T-cell (primary cell): ENCODE results near the gene DNASE1. TPM values are rescaled to one million over a fixed set of nuclear protein-coding genes. Genes with fewer than 3 reads are reported as not detected.

Experiments used
- ATAC-seq, 4 experiments: fragments of 200-7000 bp in 3 of 4; fragments of 150-1000 bp in 1 of 4; cut with Tn5 transposase; replicated peaks in 1 of 4; 1 replicate in 3 of 4; 2 replicates in 1 of 4; pipeline ENCODE4 v1.10.0; 2021; ENCODE audit warnings: moderate library complexity in 3 of 4, mild to moderate bottlenecking in 2 of 4, moderate number of reproducible peaks in 1 of 4
- CTCF ChIA-PET, 2 donors: fragments of 300-600 bp; sonication (Branson Sonifier 250); formaldehyde crosslinking; loops; one replicate each; lab custom pipeline; 2022; ENCODE audit warnings: antibody characterized with exemption in 2 of 2; lab: Charles Lee
- POLR2A ChIA-PET, 2 donors: fragments of 300-600 bp; sonication (Branson Sonifier 250); formaldehyde crosslinking; loops; one replicate each; lab custom pipeline; 2022; ENCODE audit warnings: antibody characterized with exemption in 2 of 2; lab: Charles Lee
- DNase-seq, 35 experiments: peaks; one replicate each; pipeline versions ENCODE4 v3.0.0 to v3.0.0-alpha.2; 2013 to 2023
- H3K27ac ChIP-seq: one replicate; pipeline ENCODE4 v1.5.1; 2013; ENCODE audit warnings: low read length
- H3K27me3 ChIP-seq, 2 experiments: replicated peaks in 1 of 2; 1 replicate in 1 of 2; 2 replicates in 1 of 2; pipeline versions ENCODE4 v1.6.1 to v1.7.0; 2013; ENCODE audit warnings: low read length in 1 of 2, mixed read lengths in 1 of 2; ENCODE audit not compliant: control insufficient read depth in 2 of 2, insufficient read depth in 2 of 2; ENCODE audit errors: extremely low read depth in 1 of 2
- H3K36me3 ChIP-seq, 2 donors: 1 replicate in 1 of 2; 2 replicates in 1 of 2; pipeline versions ENCODE4 v1.6.1 to v1.7.0; 2013; ENCODE audit warnings: low read length in 1 of 2; ENCODE audit not compliant: control insufficient read depth in 2 of 2, insufficient read depth in 1 of 2; ENCODE audit errors: extremely low read depth in 1 of 2
- H3K4me1 ChIP-seq, 2 experiments: 1 replicate in 1 of 2; 2 replicates in 1 of 2; pipeline versions ENCODE4 v1.6.1 to v1.7.0; 2013; ENCODE audit warnings: low read length in 2 of 2, mixed read lengths in 1 of 2; ENCODE audit not compliant: insufficient read depth in 2 of 2, control insufficient read depth in 1 of 2; ENCODE audit errors: extremely low read depth in 1 of 2
- H3K4me3 ChIP-seq, 2 donors: 1 replicate in 1 of 2; 2 replicates in 1 of 2; pipeline versions ENCODE4 v1.5.1 to v1.7.0; 2013; ENCODE audit warnings: mild to moderate bottlenecking in 2 of 2, low read length in 1 of 2, moderate library complexity in 1 of 2; ENCODE audit not compliant: control insufficient read depth in 1 of 2; ENCODE audit errors: extremely low read depth in 1 of 2
- H3K9me3 ChIP-seq: 2 replicates; pipeline ENCODE4 v1.7.0; 2013
- H3K27ac Mint-ChIP-seq, 2 donors: one replicate each; pipeline ENCODE4 v1.8.0; 2020 to 2021; ENCODE audit warnings: mild to moderate bottlenecking in 2 of 2, mixed read lengths in 2 of 2
- H3K27me3 Mint-ChIP-seq, 2 donors: one replicate each; pipeline ENCODE4 v1.8.0; 2021 to 2022; ENCODE audit warnings: mixed read lengths in 2 of 2
- H3K36me3 Mint-ChIP-seq: one replicate; pipeline ENCODE4 v1.8.0; 2021; ENCODE audit warnings: mixed read lengths
- H3K4me1 Mint-ChIP-seq, 3 donors: one replicate each; pipeline ENCODE4 v1.8.0; 2020 to 2022; ENCODE audit warnings: mixed read lengths in 3 of 3, mild to moderate bottlenecking in 1 of 3
- H3K4me3 Mint-ChIP-seq, 3 donors: one replicate each; pipeline ENCODE4 v1.8.0; 2020 to 2022; ENCODE audit warnings: mild to moderate bottlenecking in 3 of 3, mixed read lengths in 3 of 3, moderate library complexity in 3 of 3
- H3K9me3 Mint-ChIP-seq, 3 donors: one replicate each; pipeline ENCODE4 v1.8.0; 2020 to 2022; ENCODE audit warnings: mixed read lengths in 3 of 3
- WGBS: methylation state at CpG from one replicate; pipeline ENCODE4 v1.1.5; 2013; ENCODE audit warnings: missing lambda C conversion rate; ENCODE audit not compliant: insufficient coverage; 5-methylcytosine and 5-hydroxymethylcytosine counted together
- total RNA-seq, 35 experiments: library from RNA in 6 of 35; stranded (reverse) in 6 of 35; fragments of 120-200 nt in 1 of 35; gene quantifications; one replicate each; pipeline versions ENCODE4 v1.2.1 to v1.2.4 and lab custom pipeline; 2013 to 2026

Gene DNASE1
- total RNA-seq, 5 donors from 2014 or later (not counting 1 experiment from before 2014, with no cell fraction given), result 22.6 to 54.4 (median 52.7) TPM

GRCh38 chr16:3645108-3645503 lies 9.4 kb upstream of the DNASE1 start:
- Mint-ChIP-seq H3K27ac (no peak overlapping the region), H3K27me3 (no peaks in the 10 kb centered on the region), H3K36me3 (peaks cover 16% of the 10 kb centered on the region), H3K4me3 (no peak overlapping the region), H3K9me3 (no peaks in the 10 kb centered on the region), H3K4me1 (peaks cover 0 to 2% (median 0%) of the 10 kb centered on the region in 3 donors)
- ChIA-PET CTCF (no interaction called here), POLR2A (interaction anchor here in 1 of 2 donors (0.6 kb wide), 1 partner anchor 170 kb away, joined by 3 read pairs; no protein-coding TSS in a partner anchor)
- H3K9me3 ChIP-seq, result no peaks in the 10 kb centered on the region
- no peaks in the 10 kb centered on the region for H3K27me3 ChIP-seq
- ATAC-seq (no peak), DNase-seq (no peak)
- H3K4me1 ChIP-seq, result peaks cover 0 to 3% of the 10 kb centered on the region in 2 experiments
- H3K27ac ChIP-seq, result no peak overlapping the region
- 100% methylated on average over 3 of the region's 6 CpGs for WGBS
- no peak overlapping the region for H3K4me3 ChIP-seq
- H3K36me3 ChIP-seq, result peaks cover 18 to 37% of the 10 kb centered on the region in 2 donors

- Mint-ChIP-seq H3K9me3 (no peaks in the 10 kb centered on the region), H3K36me3 (peaks cover 15% of the 10 kb centered on the region), H3K4me3 (no peak overlapping the region), H3K4me1 (no peaks in the 10 kb centered on the region), H3K27ac (no peak overlapping the region), H3K27me3 (no peaks in the 10 kb centered on the region)
- Histone ChIP-seq H3K27me3 (no peaks in the 10 kb centered on the region), H3K9me3 (no peaks in the 10 kb centered on the region), H3K27ac (no peak overlapping the region), H3K4me3 (no peak overlapping the region), H3K36me3 (peaks cover 18 to 34% of the 10 kb centered on the region in 2 donors), H3K4me1 (peaks cover 0 to 3% of the 10 kb centered on the region in 2 experiments)
- ChIA-PET CTCF (no interaction called here), POLR2A (no interaction called here)
- ATAC-seq (no peak), DNase-seq (no peak)
- 97% methylated on average over 14 of the region's 19 CpGs for WGBS
Observed at GRCh38 chr16:3645504-3646347, 8.8 kb upstream of the DNASE1 start.

GRCh38 chr16:3646348-3646920 lies 8.1 kb upstream of the DNASE1 start:
- Histone ChIP-seq H3K27ac (no peak overlapping the region), H3K4me1 (no peaks in the 10 kb centered on the region), H3K36me3 (peaks cover 13 to 34% of the 10 kb centered on the region in 2 donors), H3K9me3 (no peaks in the 10 kb centered on the region), H3K4me3 (no peak overlapping the region), H3K27me3 (no peaks in the 10 kb centered on the region)
- no peak for DNase-seq
- ATAC-seq, result no peak
- ChIA-PET POLR2A (no interaction called here), CTCF (no interaction called here)
- no peak overlapping the region for H3K4me3 Mint-ChIP-seq
- H3K27ac Mint-ChIP-seq, result peak overlapping the region; percentile 36 to 52
- WGBS, result 85% methylated on average over 14 of the region's 15 CpGs
- no peaks in the 10 kb centered on the region for H3K4me1 Mint-ChIP-seq
- H3K36me3 Mint-ChIP-seq, result peaks cover 20% of the 10 kb centered on the region
- no peaks in the 10 kb centered on the region for H3K9me3 Mint-ChIP-seq
- no peaks in the 10 kb centered on the region for H3K27me3 Mint-ChIP-seq

GRCh38 chr16:3650631-3651265 lies 3.7 kb upstream of the DNASE1 start:
- no peaks in the 10 kb centered on the region for H3K9me3 ChIP-seq
- H3K27ac ChIP-seq, result no peak overlapping the region
- no peaks in the 10 kb centered on the region for H3K27me3 ChIP-seq
- ChIA-PET CTCF (interaction anchor here in 1 of 2 donors (0.7 kb wide), 2 partner anchors 14 to 685 kb away, joined by 3 to 4 read pairs; no protein-coding TSS in a partner anchor), POLR2A (no interaction called here)
- H3K4me3 ChIP-seq, result no peak overlapping the region
- ATAC-seq (no peak), DNase-seq (no peak)
- Mint-ChIP-seq H3K4me3 (no peak overlapping the region), H3K36me3 (peaks cover 13% of the 10 kb centered on the region), H3K9me3 (no peaks in the 10 kb centered on the region), H3K27ac (no peak overlapping the region), H3K4me1 (peaks cover 0 to 6% (median 2%) of the 10 kb centered on the region in 3 donors), H3K27me3 (no peaks in the 10 kb centered on the region)
- 86% methylated on average over 4 of the region's 13 CpGs for WGBS
- peaks cover 0 to 3% of the 10 kb centered on the region in 2 experiments for H3K4me1 ChIP-seq
- H3K36me3 ChIP-seq, result peaks cover 22 to 28% of the 10 kb centered on the region in 2 donors

DNA sequence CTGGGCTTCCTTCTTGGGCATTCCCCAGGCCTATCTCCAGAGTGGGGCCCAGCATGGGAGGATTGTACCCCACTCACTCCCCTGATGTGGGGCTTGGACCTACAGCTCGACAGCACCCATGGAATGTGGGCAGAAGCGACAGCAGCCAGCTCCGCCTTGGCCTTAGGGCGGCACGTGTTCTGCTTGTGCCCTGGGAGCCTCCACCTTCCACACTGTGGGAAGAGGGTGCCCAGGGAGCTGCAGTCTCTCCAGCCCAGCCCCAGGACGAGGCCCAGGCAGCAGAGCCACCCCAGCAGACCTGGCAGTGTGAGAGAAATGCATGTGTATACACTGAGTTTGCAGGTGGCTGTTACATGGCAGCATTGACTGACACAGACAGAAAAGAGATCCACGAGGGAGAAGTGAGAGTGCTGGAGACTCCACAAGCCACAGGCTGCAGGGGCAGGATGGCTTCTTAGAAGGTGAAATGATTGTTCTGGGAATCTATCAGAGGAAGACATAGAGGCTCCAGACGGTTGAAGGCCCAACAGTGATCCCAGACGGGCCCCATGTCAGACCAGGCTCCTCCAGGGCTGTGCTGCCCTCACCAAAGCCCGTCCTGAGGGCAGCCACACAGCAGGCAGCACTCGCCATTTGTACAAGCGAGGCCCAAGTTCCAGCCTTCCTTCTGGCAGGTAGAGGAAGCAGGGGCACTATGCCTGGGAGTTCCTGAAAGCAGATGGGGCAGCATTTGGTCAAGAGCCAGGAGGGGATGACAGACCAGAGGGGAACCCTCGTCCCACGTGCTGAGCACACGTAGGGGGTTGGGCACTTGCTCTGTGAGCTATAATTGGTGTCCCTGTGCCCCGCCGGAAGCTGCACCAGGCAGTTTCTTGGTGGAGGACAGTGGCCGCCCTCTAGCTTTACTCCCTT lies 2.8 kb upstream of the DNASE1 start:
- peaks cover 8% of the 10 kb centered on the region for H3K36me3 Mint-ChIP-seq
- no peaks in the 10 kb centered on the region for H3K9me3 ChIP-seq
- H3K4me3 Mint-ChIP-seq, result no peak overlapping the region
- H3K4me1 ChIP-seq, result peaks cover 0 to 3% of the 10 kb centered on the region in 2 experiments
- ChIA-PET POLR2A (no interaction called here), CTCF (no interaction called here)
- DNase-seq (peak in 1 of 35 experiments; percentile 8), ATAC-seq (no peak)
- peaks cover 22 to 35% of the 10 kb centered on the region in 2 donors for H3K36me3 ChIP-seq
- no peak overlapping the region for H3K27ac ChIP-seq
- H3K9me3 Mint-ChIP-seq, result no peaks in the 10 kb centered on the region
- H3K27me3 Mint-ChIP-seq, result no peaks in the 10 kb centered on the region
- no peak overlapping the region for H3K4me3 ChIP-seq
- 86% methylated on average over 16 of the region's 18 CpGs for WGBS
- peaks cover 0 to 6% (median 2%) of the 10 kb centered on the region in 3 donors for H3K4me1 Mint-ChIP-seq
- no peaks in the 10 kb centered on the region for H3K27me3 ChIP-seq
- H3K27ac Mint-ChIP-seq, result no peak overlapping the region
